ENCODE results near the gene SLC47A1. TPM values are rescaled to one million over a fixed set of nuclear protein-coding genes. Genes with fewer than 3 reads are reported as not detected.

Gene SLC47A1
- total RNA-seq, 2 experiments from 2014 or later, result not detected

DNA sequence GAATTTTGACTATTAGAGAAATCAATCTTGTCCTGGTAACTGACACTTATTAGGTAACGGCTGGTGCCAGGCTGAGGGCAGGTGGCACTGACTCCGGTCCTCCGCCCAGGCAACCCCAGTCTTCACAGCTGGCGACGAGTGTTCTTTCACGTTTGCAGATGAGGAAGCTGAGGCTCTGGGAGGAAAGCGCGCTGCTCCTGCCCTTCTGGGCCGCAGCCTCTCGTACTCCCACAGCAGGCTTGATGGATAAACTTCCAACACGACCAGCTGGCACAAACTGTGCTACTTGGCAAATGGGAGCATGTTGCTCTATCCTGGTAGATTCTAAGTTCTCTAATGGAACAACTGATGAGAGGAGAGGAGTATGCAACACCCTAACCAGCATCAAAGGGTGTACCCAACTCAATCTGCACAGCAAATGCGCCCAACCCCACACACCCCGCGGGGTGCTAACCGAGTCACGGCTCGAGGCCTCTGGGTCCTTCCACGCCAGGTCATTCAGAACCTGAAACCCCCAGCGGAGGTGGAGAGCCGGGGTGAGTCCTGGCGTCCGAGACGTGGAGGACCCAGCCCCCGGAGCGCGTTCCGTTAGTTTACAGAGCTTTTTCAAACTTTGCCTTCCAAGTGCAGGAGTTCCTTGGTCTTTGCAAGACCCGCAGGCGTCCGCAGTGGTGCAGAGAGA lies 477 bp upstream of the SLC47A1 start:
- TF ChIP-seq, protein P1, sequence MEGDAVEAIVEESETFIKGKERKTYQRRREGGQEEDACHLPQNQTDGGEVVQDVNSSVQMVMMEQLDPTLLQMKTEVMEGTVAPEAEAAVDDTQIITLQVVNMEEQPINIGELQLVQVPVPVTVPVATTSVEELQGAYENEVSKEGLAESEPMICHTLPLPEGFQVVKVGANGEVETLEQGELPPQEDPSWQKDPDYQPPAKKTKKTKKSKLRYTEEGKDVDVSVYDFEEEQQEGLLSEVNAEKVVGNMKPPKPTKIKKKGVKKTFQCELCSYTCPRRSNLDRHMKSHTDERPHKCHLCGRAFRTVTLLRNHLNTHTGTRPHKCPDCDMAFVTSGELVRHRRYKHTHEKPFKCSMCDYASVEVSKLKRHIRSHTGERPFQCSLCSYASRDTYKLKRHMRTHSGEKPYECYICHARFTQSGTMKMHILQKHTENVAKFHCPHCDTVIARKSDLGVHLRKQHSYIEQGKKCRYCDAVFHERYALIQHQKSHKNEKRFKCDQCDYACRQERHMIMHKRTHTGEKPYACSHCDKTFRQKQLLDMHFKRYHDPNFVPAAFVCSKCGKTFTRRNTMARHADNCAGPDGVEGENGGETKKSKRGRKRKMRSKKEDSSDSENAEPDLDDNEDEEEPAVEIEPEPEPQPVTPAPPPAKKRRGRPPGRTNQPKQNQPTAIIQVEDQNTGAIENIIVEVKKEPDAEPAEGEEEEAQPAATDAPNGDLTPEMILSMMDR (IDR thresholded peaks at IDR 0.05), result no peak
- Histone ChIP-seq H3K27me3 (ENCODE audit: control insufficient read depth in 1 of 2, insufficient read depth in 2 of 2, low read length in 2 of 2) (peaks cover 54 to 59% of the 10 kb centered on the region in 2 experiments), H3K9me3 (ENCODE audit: control insufficient read depth in 1 of 2, insufficient read depth in 1 of 2, low read length in 2 of 2) (no peaks in the 10 kb centered on the region), H3K4me1 (ENCODE audit: insufficient read depth, low read length) (peaks cover 16% of the 10 kb centered on the region), H3K4me3 (ENCODE audit: low read length) (peak overlapping the region; percentile 7), H3K27ac (ENCODE audit: low read depth in 1 of 2, low read length in 2 of 2) (no peak overlapping the region), H3K36me3 (ENCODE audit: insufficient read depth, low read length) (no peaks in the 10 kb centered on the region)
- DNase-seq, result no peak
- intact Hi-C loops (cut with DNase I, micrococcal nuclease), result no loop called here
- CTCF ChIA-PET, result no interaction called here
- Mint-ChIP-seq H3K27me3 (peaks cover 65% of the 10 kb centered on the region), H3K4me1 (ENCODE audit: low read depth) (peaks cover 10% of the 10 kb centered on the region), H3K27ac (no peak overlapping the region), H3K4me3 (peak overlapping the region; percentile 38), H3K9me3 (no peaks in the 10 kb centered on the region), H3K36me3 (ENCODE audit: low read depth) (no peaks in the 10 kb centered on the region)
- POLR2A ChIA-PET, result no interaction called here
- no peak for ATAC-seq (ENCODE audit: poor library complexity)

DNA sequence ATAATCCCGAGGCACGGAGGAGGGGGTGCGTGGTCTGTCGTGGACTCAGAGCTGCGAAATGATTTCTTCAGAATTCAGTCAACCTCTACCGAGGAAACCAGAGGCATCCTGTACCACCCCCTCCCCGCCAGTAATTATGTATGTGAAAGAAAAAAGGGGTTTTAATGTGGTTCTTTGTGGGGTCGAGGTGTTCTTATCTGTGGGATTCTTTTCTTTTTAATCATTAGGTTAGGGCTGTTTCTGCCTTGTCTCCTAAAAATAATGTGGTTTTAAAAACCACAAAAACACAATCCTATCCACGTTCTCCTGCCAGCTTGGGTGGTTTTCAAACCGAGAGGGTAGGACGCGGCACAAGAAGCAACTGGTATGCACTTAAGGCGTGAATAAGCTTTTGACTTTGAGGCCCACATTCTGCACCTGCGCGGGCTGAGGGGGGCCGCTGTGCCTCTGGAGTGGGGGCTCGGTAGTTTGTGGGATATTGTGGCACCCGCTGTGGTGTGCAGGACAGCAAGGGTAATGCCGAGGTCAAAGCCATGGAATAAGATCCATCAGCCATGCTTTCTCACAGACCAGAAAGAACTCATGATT lies 1.0 kb downstream of the SLC47A1 start:
- POLR2A ChIA-PET, result interaction anchor here (0.6 to 0.9 kb wide), 3 partner anchors 45 to 210 kb away, joined by 3 to 5 read pairs (median 3); no protein-coding TSS in a partner anchor
- H3K4me1 ChIP-seq (ENCODE audit: insufficient read depth, low read length), result peaks cover 16% of the 10 kb centered on the region
- intact Hi-C loops (cut with DNase I, micrococcal nuclease), result no loop called here
- Mint-ChIP-seq H3K27me3 (peaks cover 59% of the 10 kb centered on the region), H3K27ac (no peak overlapping the region), H3K9me3 (no peaks in the 10 kb centered on the region), H3K36me3 (ENCODE audit: low read depth) (no peaks in the 10 kb centered on the region), H3K4me3 (peak overlapping the region; percentile 73), H3K4me1 (ENCODE audit: low read depth) (peaks cover 10% of the 10 kb centered on the region)
- H3K27me3 ChIP-seq (ENCODE audit: control insufficient read depth in 1 of 2, insufficient read depth in 2 of 2, low read length in 2 of 2), result peaks cover 51 to 55% of the 10 kb centered on the region in 2 experiments
- DNase-seq (no peak), ATAC-seq (ENCODE audit: poor library complexity) (peak; percentile 34)
- TF ChIP-seq, protein P1 (IDR thresholded peaks at IDR 0.05), result no peak
- peak overlapping the region; percentile 25 for H3K4me3 ChIP-seq (ENCODE audit: low read length)
- H3K9me3 ChIP-seq (ENCODE audit: control insufficient read depth in 1 of 2, insufficient read depth in 1 of 2, low read length in 2 of 2), result no peaks in the 10 kb centered on the region
- no peaks in the 10 kb centered on the region for H3K36me3 ChIP-seq (ENCODE audit: insufficient read depth, low read length)
- CTCF ChIA-PET, result no interaction called here
- H3K27ac ChIP-seq (ENCODE audit: low read depth in 1 of 2, low read length in 2 of 2), result no peak overlapping the region

DNA sequence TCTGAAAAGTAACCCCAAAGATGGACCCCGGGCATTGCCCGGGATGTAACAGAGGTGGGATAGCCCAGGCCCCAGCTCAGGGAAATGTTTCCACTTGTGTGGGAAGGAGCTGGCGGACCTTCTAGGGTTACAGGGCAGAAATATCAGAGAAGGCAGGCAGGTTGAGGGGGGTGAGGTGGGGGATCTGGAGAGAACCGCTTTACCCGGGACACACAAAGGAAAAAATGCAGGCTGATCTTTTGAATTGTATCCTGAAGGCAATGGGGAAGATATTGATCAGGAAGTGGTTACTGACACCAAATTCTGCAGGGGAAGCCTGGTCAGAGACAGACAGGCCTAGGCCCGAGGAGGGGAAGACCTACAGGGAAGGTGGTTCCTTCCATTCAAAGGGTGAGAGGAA lies 3.5 kb downstream of the SLC47A1 start:
- Histone ChIP-seq H3K36me3 (ENCODE audit: insufficient read depth, low read length) (no peaks in the 10 kb centered on the region), H3K27me3 (ENCODE audit: control insufficient read depth in 1 of 2, insufficient read depth in 2 of 2, low read length in 2 of 2) (peaks cover 38 to 46% of the 10 kb centered on the region in 2 experiments), H3K27ac (ENCODE audit: low read depth in 1 of 2, low read length in 2 of 2) (no peak overlapping the region), H3K9me3 (ENCODE audit: control insufficient read depth in 1 of 2, insufficient read depth in 1 of 2, low read length in 2 of 2) (no peaks in the 10 kb centered on the region), H3K4me3 (ENCODE audit: low read length) (no peak overlapping the region), H3K4me1 (ENCODE audit: insufficient read depth, low read length) (peaks cover 16% of the 10 kb centered on the region)
- H3K9me3 Mint-ChIP-seq, result no peaks in the 10 kb centered on the region
- TF ChIP-seq, protein P1 (IDR thresholded peaks at IDR 0.05), result no peak
- peaks cover 46% of the 10 kb centered on the region for H3K27me3 Mint-ChIP-seq
- H3K4me3 Mint-ChIP-seq, result no peak overlapping the region
- H3K27ac Mint-ChIP-seq, result no peak overlapping the region
- H3K36me3 Mint-ChIP-seq (ENCODE audit: low read depth), result no peaks in the 10 kb centered on the region
- ChIA-PET CTCF (interaction anchor here (0.8 kb wide), 1 partner anchor 281 kb away, joined by 3 read pairs; no protein-coding TSS in a partner anchor), POLR2A (no interaction called here)
- DNase-seq (no peak), ATAC-seq (ENCODE audit: poor library complexity) (no peak)
- H3K4me1 Mint-ChIP-seq (ENCODE audit: low read depth), result peaks cover 10% of the 10 kb centered on the region
- intact Hi-C loops (cut with DNase I, micrococcal nuclease), result no loop called here
